ENCODE results near the gene DIS3L2.
"Not testable (repeated sequence)": the region's sequence is repeated elsewhere in the genome, so short reads cannot be mapped to it uniquely, and the experiment has no call there.

The DIS3L2 gene

GRCh38 chr2:232299927-232300674, 338.6 kb downstream of the DIS3L2 start:
- no peak for DNase-seq (ENCODE audit: low spot score)

GRCh38 chr2:232300894-232301387, 339.4 kb downstream of the DIS3L2 start:
- DNase-seq (ENCODE audit: low spot score): no peak

- no peak for DNase-seq (ENCODE audit: low spot score)
Observed at GRCh38 chr2:232304236-232304635, 342.7 kb downstream of the DIS3L2 start.

GRCh38 chr2:232306741-232307305, 345.3 kb downstream of the DIS3L2 start:
- no peak for DNase-seq (ENCODE audit: low spot score)

- no peak for DNase-seq (ENCODE audit: low spot score)
Observed at GRCh38 chr2:232307854-232308253, 346.3 kb downstream of the DIS3L2 start.

GRCh38 chr2:232308986-232309385, 347.5 kb downstream of the DIS3L2 start:
- no peak for DNase-seq (ENCODE audit: low spot score)

- no peak for DNase-seq (ENCODE audit: low spot score)
Observed at GRCh38 chr2:232309592-232309991, 348.1 kb downstream of the DIS3L2 start.

- no peak for DNase-seq (ENCODE audit: low spot score)
Observed at GRCh38 chr2:232310121-232310520, 348.6 kb downstream of the DIS3L2 start.

- DNase-seq (ENCODE audit: low spot score): no peak
Observed at GRCh38 chr2:232310696-232311095, 349.2 kb downstream of the DIS3L2 start.

GRCh38 chr2:232313645-232314044, 352.1 kb downstream of the DIS3L2 start:
- DNase-seq (ENCODE audit: low spot score): not testable (repeated sequence)

- no peak for DNase-seq (ENCODE audit: low spot score)
Observed at GRCh38 chr2:232315049-232315922, 353.8 kb downstream of the DIS3L2 start.

GRCh38 chr2:232315923-232316299, 354.4 kb downstream of the DIS3L2 start:
- no peak for DNase-seq (ENCODE audit: low spot score)

GRCh38 chr2:232316461-232317330, 355.2 kb downstream of the DIS3L2 start:
- no peak for DNase-seq (ENCODE audit: low spot score)

GRCh38 chr2:232318169-232318855, 356.8 kb downstream of the DIS3L2 start:
- no peak for DNase-seq (ENCODE audit: low spot score)

- peak; percentile 30 for DNase-seq (ENCODE audit: low spot score)
Observed at GRCh38 chr2:232319067-232319802, 357.7 kb downstream of the DIS3L2 start.

GRCh38 chr2:232319803-232320442, 358.4 kb downstream of the DIS3L2 start:
- DNase-seq (ENCODE audit: low spot score): no peak

- DNase-seq (ENCODE audit: low spot score): no peak
Observed at GRCh38 chr2:232320443-232320803, 358.9 kb downstream of the DIS3L2 start.

GRCh38 chr2:232321156-232321816, 359.8 kb downstream of the DIS3L2 start:
- DNase-seq (ENCODE audit: low spot score): peak; percentile 39

- no peak for DNase-seq (ENCODE audit: low spot score)
Observed at GRCh38 chr2:232321817-232322559, 360.5 kb downstream of the DIS3L2 start.
